Measurements from ENCODE around the gene CLDN9.

CLDN9 gene

DNA sequence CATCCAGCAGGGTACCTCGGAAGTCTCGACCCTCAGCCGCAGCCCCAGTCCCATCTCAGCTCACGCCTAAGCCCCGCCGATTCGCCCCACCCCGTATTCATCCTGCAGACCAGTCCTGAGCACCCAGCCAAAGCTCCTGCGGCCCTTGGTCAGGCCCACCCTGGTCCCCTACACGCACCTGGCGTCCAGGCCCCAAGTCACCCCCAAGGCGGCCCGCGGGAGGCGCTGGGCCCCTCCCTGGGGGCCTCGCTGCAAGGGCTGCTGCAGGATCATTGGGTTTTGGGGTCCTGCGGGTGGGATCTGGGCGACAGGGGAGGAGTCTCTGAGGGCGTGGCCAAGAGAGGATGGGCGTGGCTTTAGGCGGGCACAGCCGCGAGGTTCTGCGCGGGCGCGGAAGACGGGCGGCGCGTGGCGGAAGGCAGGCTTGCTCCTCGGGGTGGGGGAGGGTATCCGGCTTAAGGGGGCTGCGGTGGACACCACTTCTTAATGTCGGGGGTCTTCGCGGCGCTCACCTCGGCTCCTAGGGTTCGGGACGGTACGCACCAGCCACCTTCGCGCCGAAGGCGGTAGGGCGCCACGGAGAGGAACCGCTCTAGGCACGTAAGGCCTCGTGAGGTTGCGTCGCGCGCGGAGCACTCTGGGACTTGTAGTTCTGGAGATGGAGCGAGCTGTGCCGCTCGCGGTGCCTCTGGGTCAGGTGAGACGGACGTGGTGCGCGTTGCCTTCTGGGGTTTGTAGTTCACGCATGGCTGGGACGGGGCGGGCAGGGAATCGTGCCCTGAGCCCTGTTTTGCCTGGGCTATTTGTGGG, 11.2 kb downstream of the CLDN9 start, which contains the start of the genes HCFC1R1 and THOC6:
TSS of gene HCFC1R1 (minus strand) at position 274 of the 810 bp plus-strand sequence. CDS start at position 273, 1 bp downstream.
TSS of gene THOC6 (plus strand) at position 367 of the 810 bp plus-strand sequence. CDS start at position 659, 292 bp downstream.
- H3K27me3 Mint-ChIP-seq = peaks cover 17% of the 10 kb centered on the region
- intact Hi-C loops (cut with micrococcal nuclease) = no loop called here
- peaks cover 50% of the 10 kb centered on the region for H3K36me3 Mint-ChIP-seq (ENCODE audit: low read depth)
- peaks cover 68% of the 10 kb centered on the region for H3K4me1 Mint-ChIP-seq (ENCODE audit: low read depth)
- peak within 1 kb of the TSS; percentile 90 for H3K27ac Mint-ChIP-seq
- no peaks in the 10 kb centered on the region for H3K9me3 Mint-ChIP-seq
- H3K4me3 Mint-ChIP-seq = peak within 1 kb of the TSS; percentile 81

DNA sequence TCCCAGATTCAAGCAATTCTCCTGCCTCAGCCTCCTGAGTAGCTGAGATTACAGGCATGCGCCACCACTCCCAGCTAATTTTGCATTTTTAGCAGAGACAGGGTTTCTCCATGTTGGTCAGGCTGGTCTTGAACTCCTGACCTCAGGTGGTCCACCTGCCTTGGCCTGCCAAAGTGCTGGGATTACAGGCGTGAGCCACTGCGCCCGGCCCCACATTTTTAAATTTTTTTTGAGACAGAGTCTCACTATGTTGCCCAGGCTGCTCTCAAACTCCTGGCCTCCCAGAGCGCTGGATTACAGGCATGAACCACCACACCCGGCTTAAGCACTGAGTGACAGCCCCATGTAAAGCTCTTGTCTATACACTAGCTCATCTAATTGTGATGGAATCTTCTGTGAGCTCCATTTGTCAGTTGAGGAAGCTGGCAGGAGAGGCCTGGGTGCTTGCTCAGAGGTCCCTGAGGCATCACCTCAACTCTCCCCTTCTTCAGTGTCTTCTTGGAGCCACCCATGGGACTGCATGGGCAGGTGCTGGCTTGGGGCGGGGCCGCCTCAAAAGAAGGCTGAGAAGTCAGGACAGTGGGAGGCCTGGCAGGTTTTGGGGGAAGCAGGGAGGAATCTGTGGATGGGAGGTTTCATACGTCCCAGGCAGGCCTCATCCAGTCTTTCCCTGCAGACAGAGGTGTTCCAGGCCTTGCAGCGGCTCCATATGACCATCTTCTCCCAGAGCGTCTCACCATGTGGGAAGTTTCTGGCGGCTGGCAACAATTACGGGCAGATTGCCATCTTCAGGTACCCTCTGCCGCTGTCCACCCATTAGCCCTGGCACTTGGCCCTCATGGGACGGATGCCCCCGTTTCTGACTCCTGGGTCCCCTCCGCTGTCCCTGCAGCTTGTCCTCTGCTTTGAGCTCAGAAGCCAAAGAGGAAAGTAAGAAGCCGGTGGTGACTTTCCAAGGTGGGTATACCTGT, 12.6 kb downstream of the CLDN9 start:
- Mint-ChIP-seq H3K27ac (no peak overlapping the region), H3K4me3 (no peak overlapping the region), H3K4me1 (ENCODE audit: low read depth) (peaks cover 71% of the 10 kb centered on the region), H3K9me3 (no peaks in the 10 kb centered on the region), H3K36me3 (ENCODE audit: low read depth) (peaks cover 49% of the 10 kb centered on the region), H3K27me3 (peaks cover 22% of the 10 kb centered on the region)
- intact Hi-C loops (cut with micrococcal nuclease) = no loop called here

DNA sequence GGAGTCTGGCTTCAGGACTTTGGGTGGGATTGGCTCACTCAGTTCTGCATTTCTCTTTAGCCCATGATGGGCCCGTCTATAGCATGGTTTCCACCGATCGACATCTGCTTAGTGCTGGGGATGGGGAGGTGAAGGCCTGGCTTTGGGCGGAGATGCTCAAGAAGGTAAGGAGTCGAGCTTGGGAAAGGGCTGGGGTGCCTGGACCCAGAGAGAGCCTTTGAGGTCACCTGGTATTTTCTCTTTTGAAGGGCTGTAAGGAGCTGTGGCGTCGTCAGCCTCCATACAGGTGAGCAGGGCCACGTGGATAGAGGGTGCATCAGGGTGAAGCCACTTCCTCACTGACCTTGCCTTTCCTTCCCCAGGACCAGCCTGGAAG, 13.3 kb downstream of the CLDN9 start:
- intact Hi-C loops (cut with micrococcal nuclease) = no loop called here
- peaks cover 28% of the 10 kb centered on the region for H3K27me3 Mint-ChIP-seq
- peaks cover 46% of the 10 kb centered on the region for H3K36me3 Mint-ChIP-seq (ENCODE audit: low read depth)
- no peaks in the 10 kb centered on the region for H3K9me3 Mint-ChIP-seq
- H3K27ac Mint-ChIP-seq = no peak overlapping the region
- peaks cover 75% of the 10 kb centered on the region for H3K4me1 Mint-ChIP-seq (ENCODE audit: low read depth)
- no peak overlapping the region for H3K4me3 Mint-ChIP-seq

DNA sequence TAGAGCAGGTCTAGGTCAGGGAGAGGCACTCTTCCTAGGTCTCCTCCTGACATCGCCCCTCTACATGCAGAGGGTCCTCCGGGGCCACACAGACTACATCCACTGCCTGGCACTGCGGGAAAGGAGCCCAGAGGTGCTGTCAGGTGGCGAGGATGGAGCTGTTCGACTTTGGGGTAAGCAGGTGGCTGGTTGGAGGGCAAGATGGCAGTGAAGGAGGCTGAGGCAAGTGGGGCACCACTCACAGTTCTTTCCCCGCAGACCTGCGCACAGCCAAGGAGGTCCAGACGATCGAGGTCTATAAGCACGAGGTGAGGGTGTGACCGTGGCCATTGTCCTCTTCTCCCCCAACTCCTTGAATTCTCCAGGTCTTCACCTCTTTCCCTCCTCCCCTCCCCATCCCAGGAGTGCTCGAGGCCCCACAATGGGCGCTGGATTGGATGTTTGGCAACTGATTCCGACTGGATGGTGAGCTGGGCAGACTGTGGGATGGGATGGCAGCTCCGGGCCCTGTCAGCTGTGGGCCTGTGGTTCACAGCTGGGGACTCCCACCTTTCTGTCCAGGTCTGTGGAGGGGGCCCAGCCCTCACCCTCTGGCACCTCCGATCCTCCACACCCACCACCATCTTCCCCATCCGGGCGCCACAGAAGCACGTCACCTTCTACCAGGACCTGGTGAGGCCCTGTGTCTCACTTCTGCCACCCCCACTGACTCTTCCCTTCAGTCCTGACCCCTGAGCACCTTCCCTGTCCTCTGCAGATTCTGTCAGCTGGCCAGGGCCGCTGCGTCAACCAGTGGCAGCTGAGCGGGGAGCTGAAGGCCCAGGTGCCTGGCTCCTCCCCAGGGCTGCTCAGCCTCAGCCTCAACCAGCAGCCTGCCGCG, 14.1 kb downstream of the CLDN9 start:
- H3K4me1 Mint-ChIP-seq (ENCODE audit: low read depth) = peaks cover 75% of the 10 kb centered on the region

DNA sequence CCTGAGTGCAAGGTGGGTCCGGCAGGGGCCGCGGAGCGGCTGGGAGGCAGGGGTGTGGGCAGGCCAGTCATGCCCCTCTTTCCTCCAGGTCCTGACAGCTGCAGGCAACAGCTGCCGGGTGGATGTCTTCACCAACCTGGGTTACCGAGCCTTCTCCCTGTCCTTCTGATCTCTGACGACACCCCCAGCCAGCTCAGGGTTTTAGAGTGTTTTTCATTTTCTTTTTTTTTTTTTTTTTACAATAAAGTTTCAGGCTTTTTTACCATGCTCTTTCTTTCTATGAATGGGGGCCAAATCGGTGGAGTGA, 14.7 kb downstream of the CLDN9 start:
- peaks cover 42% of the 10 kb centered on the region for H3K27me3 Mint-ChIP-seq
- H3K27ac Mint-ChIP-seq = no peak overlapping the region
- peaks cover 46% of the 10 kb centered on the region for H3K36me3 Mint-ChIP-seq (ENCODE audit: low read depth)
- intact Hi-C loops (cut with micrococcal nuclease) = no loop called here
- no peak overlapping the region for H3K4me3 Mint-ChIP-seq
- H3K9me3 Mint-ChIP-seq = no peaks in the 10 kb centered on the region
- peaks cover 75% of the 10 kb centered on the region for H3K4me1 Mint-ChIP-seq (ENCODE audit: low read depth)

More for the DNA sequence above, 14.1 kb downstream of the CLDN9 start:
- peaks cover 46% of the 10 kb centered on the region for H3K36me3 Mint-ChIP-seq (ENCODE audit: low read depth)
- intact Hi-C loops (cut with micrococcal nuclease) = no loop called here
- H3K4me3 Mint-ChIP-seq = no peak overlapping the region
- H3K27me3 Mint-ChIP-seq = peaks cover 36% of the 10 kb centered on the region
- no peak overlapping the region for H3K27ac Mint-ChIP-seq
- H3K9me3 Mint-ChIP-seq = no peaks in the 10 kb centered on the region

DNA sequence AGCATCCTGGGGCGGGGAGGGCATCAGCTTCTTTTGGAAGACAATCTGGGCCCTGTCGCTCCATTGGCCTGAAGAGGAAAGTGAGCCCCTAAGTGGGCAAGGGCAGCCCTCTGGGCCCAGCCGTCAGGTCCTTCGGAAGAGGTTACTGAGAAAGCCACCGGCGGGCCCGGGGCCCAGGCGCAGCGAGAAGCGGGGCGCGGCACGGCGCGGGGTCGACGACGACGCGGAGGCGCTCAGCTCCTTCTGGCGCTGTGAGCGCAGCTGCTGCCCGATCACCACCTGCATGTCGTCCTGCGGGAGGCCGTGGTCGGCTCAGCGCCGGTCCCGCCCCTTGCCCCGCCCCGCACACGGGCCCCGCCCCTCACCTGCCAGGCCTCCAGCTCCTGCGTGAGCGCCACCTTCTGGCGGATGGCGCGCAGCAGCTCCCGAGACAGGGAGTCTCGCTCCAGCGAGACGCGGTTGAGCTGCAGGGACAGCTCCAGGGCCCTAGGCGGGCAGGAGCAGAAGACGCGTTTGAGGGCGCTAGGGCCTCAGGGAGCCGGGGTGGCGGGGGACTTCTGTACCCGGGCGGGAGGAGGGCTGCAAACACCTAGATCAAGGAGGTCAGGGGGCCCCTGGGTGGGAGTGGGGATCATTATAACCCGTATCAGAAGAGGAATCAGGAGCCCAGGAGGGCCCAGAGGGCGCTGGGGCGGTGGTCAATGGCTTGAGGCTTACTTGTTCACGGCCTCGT, 15.4 kb downstream of the CLDN9 start:
- intact Hi-C loops (cut with micrococcal nuclease) = no loop called here
- Mint-ChIP-seq H3K27ac (no peak overlapping the region), H3K9me3 (no peaks in the 10 kb centered on the region), H3K27me3 (peaks cover 49% of the 10 kb centered on the region), H3K36me3 (ENCODE audit: low read depth) (peaks cover 39% of the 10 kb centered on the region), H3K4me3 (peak overlapping the region; percentile 44), H3K4me1 (ENCODE audit: low read depth) (peaks cover 75% of the 10 kb centered on the region)

DNA sequence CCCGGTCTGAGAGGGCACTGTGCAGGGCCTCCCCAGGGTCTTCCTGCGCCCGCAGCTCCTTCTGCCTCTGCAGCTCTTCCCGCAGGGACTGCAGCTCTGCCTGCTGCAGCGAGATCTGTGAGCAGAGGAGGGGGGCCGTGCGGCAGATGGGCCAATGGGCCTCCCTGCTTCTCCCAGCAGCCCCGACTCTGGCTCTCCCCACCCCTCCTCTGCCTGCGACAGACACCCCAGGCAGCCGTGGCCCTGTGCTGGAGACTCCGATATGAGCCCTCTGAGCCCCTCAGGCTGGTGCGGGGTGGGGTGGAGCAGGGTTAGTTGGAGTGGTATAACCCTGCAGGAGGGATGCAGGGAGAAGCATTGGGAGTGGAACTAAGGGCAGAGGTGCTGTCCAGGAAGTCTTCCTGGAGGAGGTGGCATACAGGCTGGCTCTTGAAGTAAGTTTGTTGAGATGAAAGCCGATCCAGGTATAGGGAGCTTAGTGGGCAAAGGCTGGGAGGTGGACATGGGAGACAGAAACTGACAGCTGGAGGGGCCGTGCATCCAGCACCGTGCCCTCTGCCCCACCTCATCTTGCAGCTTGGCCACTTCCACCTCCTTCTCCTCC, 16.1 kb downstream of the CLDN9 start:
- peak overlapping the region; percentile 37 for H3K27ac Mint-ChIP-seq
- intact Hi-C loops (cut with micrococcal nuclease) = no loop called here
- H3K36me3 Mint-ChIP-seq (ENCODE audit: low read depth) = peaks cover 36% of the 10 kb centered on the region
- H3K27me3 Mint-ChIP-seq = peaks cover 55% of the 10 kb centered on the region
- peak overlapping the region; percentile 24 for H3K4me3 Mint-ChIP-seq
- H3K4me1 Mint-ChIP-seq (ENCODE audit: low read depth) = peaks cover 75% of the 10 kb centered on the region
- no peaks in the 10 kb centered on the region for H3K9me3 Mint-ChIP-seq

DNA sequence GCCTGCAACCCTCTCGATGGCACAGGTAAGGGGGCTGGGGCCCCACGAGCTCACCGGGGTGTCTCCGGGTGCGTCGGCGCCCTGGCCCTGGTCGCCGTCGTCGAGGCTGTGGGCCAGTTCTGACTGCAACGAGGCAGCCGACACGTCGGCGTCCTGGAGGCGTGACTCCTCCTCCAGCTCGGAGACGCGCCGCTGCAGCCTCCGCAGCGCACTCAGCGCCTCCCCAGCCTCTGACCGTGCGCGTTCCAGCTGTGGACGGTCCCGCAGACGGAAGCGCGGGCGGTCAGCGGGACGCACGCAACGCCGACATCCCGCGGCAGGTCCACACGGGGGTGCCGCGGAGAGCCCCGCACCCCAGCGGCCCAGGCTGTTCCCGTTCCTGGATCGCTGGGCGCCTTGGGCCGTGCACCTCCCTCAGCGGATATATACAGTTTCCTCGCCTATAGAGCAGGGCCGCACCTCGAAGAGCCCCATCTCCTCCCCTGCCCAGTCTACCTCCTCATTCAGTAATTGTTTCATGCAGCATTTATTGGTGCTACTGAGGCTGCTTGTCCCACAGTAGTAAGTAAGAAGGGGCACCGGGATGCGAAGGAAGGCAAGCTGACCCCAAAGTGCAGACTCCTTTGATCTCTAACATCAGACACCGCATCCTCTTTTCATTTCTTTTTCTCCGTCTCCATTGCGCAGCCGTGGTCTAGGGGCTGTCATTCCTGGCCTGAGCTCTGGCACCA, 16.9 kb downstream of the CLDN9 start:
- Mint-ChIP-seq H3K27ac (peak overlapping the region; percentile 53), H3K9me3 (no peaks in the 10 kb centered on the region), H3K27me3 (peaks cover 64% of the 10 kb centered on the region), H3K36me3 (ENCODE audit: low read depth) (peaks cover 29% of the 10 kb centered on the region), H3K4me1 (ENCODE audit: low read depth) (peaks cover 78% of the 10 kb centered on the region), H3K4me3 (peak overlapping the region; percentile 24)
- intact Hi-C loops (cut with micrococcal nuclease) = no loop called here

DNA sequence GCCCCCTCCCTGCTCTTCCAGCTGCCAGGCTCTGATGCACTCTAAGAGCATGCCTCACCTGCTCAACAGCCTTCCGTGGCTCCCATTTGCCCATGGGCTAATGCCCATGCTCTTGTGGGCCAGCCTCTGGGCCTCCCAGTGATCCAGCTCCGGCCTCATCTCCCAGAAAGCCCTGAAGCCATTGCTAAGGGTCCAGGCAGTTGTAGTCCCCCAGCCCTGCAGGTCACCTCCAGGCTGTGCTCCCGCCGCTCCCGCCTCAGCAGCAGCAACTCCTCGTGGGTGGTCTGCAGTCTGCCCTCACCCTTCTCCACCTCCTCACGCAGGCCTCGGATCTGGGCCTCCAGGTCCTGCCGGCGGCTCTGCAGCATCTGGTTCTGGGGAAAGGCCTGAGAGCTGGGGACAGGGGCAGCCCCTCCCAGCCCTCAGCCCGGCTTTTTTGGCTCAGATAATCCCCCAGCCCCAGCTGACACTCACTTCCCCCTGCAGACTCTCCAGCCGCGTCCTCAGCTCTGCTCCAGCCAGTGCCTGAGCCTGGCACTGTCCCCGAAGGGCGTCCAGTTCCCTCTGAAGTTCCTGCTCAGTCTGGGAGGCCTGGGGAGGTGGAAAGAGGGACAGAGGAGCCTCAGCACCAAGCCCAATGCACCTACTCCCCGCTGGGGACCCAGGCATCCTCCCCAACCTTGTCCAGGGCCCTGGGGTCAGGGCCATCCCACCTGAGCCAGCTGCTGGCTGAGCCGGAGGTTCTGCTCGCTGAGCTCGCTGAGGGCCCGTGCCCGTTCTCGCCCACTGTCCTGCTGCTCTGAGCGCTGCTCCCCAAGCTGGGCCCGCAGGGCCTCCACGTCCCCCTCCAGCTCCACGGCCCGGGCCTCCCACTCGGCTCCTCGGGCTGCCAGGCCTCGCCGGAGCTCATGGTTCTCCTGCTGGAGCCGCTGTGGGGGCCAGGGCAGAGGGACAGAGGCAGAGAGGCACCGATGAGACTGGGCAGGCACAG, 17.8 kb downstream of the CLDN9 start:
- peaks cover 81% of the 10 kb centered on the region for H3K4me1 Mint-ChIP-seq (ENCODE audit: low read depth)
- H3K4me3 Mint-ChIP-seq = no peak overlapping the region

DNA sequence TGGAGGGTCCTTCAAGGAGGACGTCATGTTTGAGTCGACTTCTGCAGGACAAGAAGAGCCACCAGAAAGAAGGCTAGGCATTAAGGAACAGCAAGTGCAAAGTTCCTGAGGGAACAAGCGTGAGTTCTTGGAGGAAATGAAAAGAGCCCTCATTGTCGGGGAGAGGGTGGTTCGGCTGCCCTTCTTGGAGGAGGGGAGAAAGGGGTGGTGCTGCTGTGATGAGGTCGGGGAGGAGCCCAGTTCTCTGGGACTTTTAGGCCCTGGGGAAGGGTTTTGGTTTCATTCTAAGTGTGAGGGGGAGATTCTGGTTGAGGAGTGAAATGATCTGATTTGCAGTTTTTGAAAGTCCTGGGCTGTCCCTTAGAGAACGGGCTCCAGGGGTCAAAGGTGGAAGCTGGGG, 19.9 kb downstream of the CLDN9 start:
- Mint-ChIP-seq H3K9me3 (no peaks in the 10 kb centered on the region), H3K27me3 (peaks cover 92% of the 10 kb centered on the region), H3K4me3 (peak overlapping the region; percentile 43), H3K27ac (peak overlapping the region; percentile 73), H3K36me3 (ENCODE audit: low read depth) (peaks cover 4% of the 10 kb centered on the region), H3K4me1 (ENCODE audit: low read depth) (peaks cover 86% of the 10 kb centered on the region)
- intact Hi-C loops (cut with micrococcal nuclease) = no loop called here

More for the DNA sequence above, 17.8 kb downstream of the CLDN9 start:
- peaks cover 25% of the 10 kb centered on the region for H3K36me3 Mint-ChIP-seq (ENCODE audit: low read depth)
- H3K9me3 Mint-ChIP-seq = no peaks in the 10 kb centered on the region
- intact Hi-C loops (cut with micrococcal nuclease) = no loop called here
- H3K27me3 Mint-ChIP-seq = peaks cover 72% of the 10 kb centered on the region
- H3K27ac Mint-ChIP-seq = peak overlapping the region; percentile 53

DNA sequence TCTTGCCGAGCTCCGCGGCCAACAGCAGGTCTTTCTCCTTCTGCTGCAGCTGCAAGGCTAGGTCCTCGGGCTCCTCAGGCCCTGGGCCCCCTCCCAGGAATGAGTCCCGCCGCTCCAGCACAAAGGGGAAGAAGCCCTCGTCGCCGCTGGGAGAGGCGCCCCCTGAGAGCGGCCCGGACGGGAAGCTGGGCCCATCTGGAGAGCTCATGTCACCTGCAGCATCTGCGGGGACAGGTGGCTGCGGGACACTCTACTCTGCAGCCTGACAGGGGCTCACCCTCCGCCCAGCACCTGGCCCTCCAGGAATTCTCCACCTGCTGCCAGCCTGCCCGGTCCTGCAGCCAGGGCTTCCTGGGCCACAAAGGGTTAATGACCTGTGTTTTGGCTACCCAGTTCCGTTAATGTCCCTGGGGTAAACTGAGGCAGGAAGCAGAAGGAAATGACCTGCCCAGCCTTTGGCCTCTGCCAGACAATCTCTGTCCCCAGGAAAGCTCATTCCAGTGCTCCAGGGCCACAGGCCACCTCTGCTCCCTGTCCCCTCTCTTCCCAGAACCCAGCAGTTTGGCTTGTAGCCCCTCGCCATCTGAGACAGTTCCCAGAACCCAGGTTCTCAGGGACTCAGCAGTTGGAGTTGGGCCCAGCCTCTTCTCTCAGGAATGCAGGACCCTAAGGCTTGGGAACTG, 22.7 kb downstream of the CLDN9 start:
- intact Hi-C loops (cut with micrococcal nuclease) = no loop called here
- no peaks in the 10 kb centered on the region for H3K9me3 Mint-ChIP-seq
- H3K27ac Mint-ChIP-seq = peak overlapping the region; percentile 44
- H3K27me3 Mint-ChIP-seq = peaks cover 98% of the 10 kb centered on the region
- H3K4me1 Mint-ChIP-seq (ENCODE audit: low read depth) = peaks cover 64% of the 10 kb centered on the region
- H3K4me3 Mint-ChIP-seq = no peak overlapping the region
- H3K36me3 Mint-ChIP-seq (ENCODE audit: low read depth) = no peaks in the 10 kb centered on the region

All from dendritic cell treated with granulocyte-macrophage colony-stimulating factor and Interleukin-4, amounts not matched to agents 40 ng/mL and 50 ng/mL, for 4 days (primary cell).